WTC11 (cell line): Measurements from ENCODE around the gene ILF2. TPM values are rescaled to one million over a fixed set of nuclear protein-coding genes. Genes with fewer than 3 reads are reported as not detected.
A peak's percentile ranks its signal among the peaks of the same experiment; 100 is the strongest.

Source experiments
- ATAC-seq: fragments of 200-7000 bp; cut with Tn5 transposase; 2 replicates; pipeline ENCODE4 v1.10.0; 2021; ENCODE audit warnings: mild to moderate bottlenecking, moderate library complexity
- CTCF ChIA-PET: fragments of 300-600 bp; sonication (Branson Sonifier 250); formaldehyde crosslinking; loops from one replicate; lab custom pipeline; 2021; ENCODE audit warnings: antibody characterized with exemption; lab: Charles Lee
- POLR2A ChIA-PET: fragments of 350-600 bp; sonication (Branson Sonifier 250); formaldehyde crosslinking; loops from one replicate; lab custom pipeline; 2021; ENCODE audit warnings: antibody characterized with exemption; lab: Charles Lee
- DNase-seq: peaks from one replicate; pipeline ENCODE4 v3.0.0; 2021; ENCODE audit warnings: low spot score
- H3K27ac Mint-ChIP-seq: 2 replicates; pipeline ENCODE4 v1.8.0; 2021; ENCODE audit warnings: mixed read lengths
- H3K27me3 Mint-ChIP-seq: 2 replicates; pipeline ENCODE4 v1.8.0; 2021; ENCODE audit warnings: low read depth, mild to moderate bottlenecking, moderate library complexity, mixed read lengths
- H3K36me3 Mint-ChIP-seq: 2 replicates; pipeline ENCODE4 v1.8.0; 2021; ENCODE audit warnings: mixed read lengths
- H3K4me1 Mint-ChIP-seq: 2 replicates; pipeline ENCODE4 v1.8.0; 2022; ENCODE audit warnings: mixed read lengths
- H3K4me3 Mint-ChIP-seq: 2 replicates; pipeline ENCODE4 v1.8.0; 2021; ENCODE audit warnings: mild to moderate bottlenecking, moderate library complexity, mixed read lengths
- H3K9me3 Mint-ChIP-seq: 2 replicates; pipeline ENCODE4 v1.8.0; 2021; ENCODE audit warnings: mixed read lengths
- CREM ChIP-seq: sonication (generic); formaldehyde crosslinking; IDR thresholded peaks from 2 replicates; pipeline ENCODE4 v1.8.1; 2022; ENCODE audit warnings: mild to moderate bottlenecking, missing genetic modification reagents, moderate library complexity
- FOXK1 ChIP-seq: sonication (generic); formaldehyde crosslinking; IDR thresholded peaks from 2 replicates; pipeline ENCODE4 v1.8.0; 2022; ENCODE audit warnings: mild to moderate bottlenecking, moderate library complexity, missing genetic modification reagents
- GRHL2 ChIP-seq: fragments of 250-450 bp; sonication (Bioruptor Pico); IDR thresholded peaks from 2 replicates; pipeline ENCODE4 v1.8.0; 2022; ENCODE audit warnings: mild to moderate bottlenecking, moderate library complexity; ENCODE audit not compliant: insufficient replicate concordance, severe bottlenecking
- JUN ChIP-seq: sonication (generic); formaldehyde crosslinking; IDR thresholded peaks from 2 replicates; pipeline ENCODE4 v1.8.0; 2023; ENCODE audit warnings: mild to moderate bottlenecking, missing genetic modification reagents
- NFYB ChIP-seq: sonication (generic); formaldehyde crosslinking; conservative IDR thresholded peaks from 2 replicates; pipeline ENCODE4 v1.8.0; 2022; ENCODE audit warnings: low read depth, missing genetic modification reagents
- RELA ChIP-seq: sonication (generic); formaldehyde crosslinking; IDR thresholded peaks from 2 replicates; pipeline ENCODE4 v1.8.1; 2022; ENCODE audit warnings: missing genetic modification reagents, mild to moderate bottlenecking, borderline replicate concordance
- RORB ChIP-seq: fragments of 250-450 bp; sonication (Bioruptor Pico); IDR thresholded peaks from 2 replicates; pipeline ENCODE4 v1.9.0; 2021; ENCODE audit warnings: mild to moderate bottlenecking
- SMAD4 ChIP-seq: sonication (generic); formaldehyde crosslinking; IDR thresholded peaks from 2 replicates; pipeline ENCODE4 v1.8.0; 2022; ENCODE audit warnings: mild to moderate bottlenecking, missing genetic modification reagents
- SOX15 ChIP-seq: fragments of 250-450 bp; sonication (Bioruptor Pico); IDR thresholded peaks from 2 replicates; pipeline ENCODE4 v1.9.0; 2021; ENCODE audit warnings: mild to moderate bottlenecking
- SP1 ChIP-seq: sonication (generic); formaldehyde crosslinking; conservative IDR thresholded peaks from 2 replicates; pipeline ENCODE4 v1.8.1; 2022; ENCODE audit warnings: missing genetic modification reagents
- TEAD1 ChIP-seq: sonication (generic); formaldehyde crosslinking; IDR thresholded peaks from 2 replicates; pipeline ENCODE4 v1.8.0; 2022; ENCODE audit warnings: mild to moderate bottlenecking, missing genetic modification reagents
- ZNF317 ChIP-seq: sonication (generic); formaldehyde crosslinking; IDR thresholded peaks from 2 replicates; pipeline ENCODE4 v1.8.1; 2023; ENCODE audit warnings: low read depth, mild to moderate bottlenecking, moderate library complexity, missing genetic modification reagents, borderline replicate concordance
- ZNF396 ChIP-seq: fragments of 250-450 bp; sonication (Bioruptor Pico); IDR thresholded peaks from 2 replicates; pipeline ENCODE4 v1.8.0; 2021; ENCODE audit warnings: mild to moderate bottlenecking, moderate library complexity, borderline replicate concordance
- total RNA-seq: library from RNA; stranded (reverse); gene quantifications from 3 replicates; pipeline ENCODE4 v1.2.3, GENCODE V29; 2021
- TF ChIP-seq, protein P1 (sequence below): sonication (generic); formaldehyde crosslinking; IDR thresholded peaks from 2 replicates; pipeline ENCODE4 v1.8.0; 2023; ENCODE audit warnings: mild to moderate bottlenecking, missing genetic modification reagents
- TF ChIP-seq, protein P2 (sequence below): sonication (generic); formaldehyde crosslinking; IDR thresholded peaks from 2 replicates; pipeline ENCODE4 v1.8.1; 2022; ENCODE audit warnings: low read depth, missing genetic modification reagents, borderline replicate concordance
- TF ChIP-seq, protein P3 (sequence below): sonication (generic); formaldehyde crosslinking; IDR thresholded peaks from 2 replicates; pipeline ENCODE4 v1.8.1; 2023; ENCODE audit warnings: mild to moderate bottlenecking, missing genetic modification reagents
- TF ChIP-seq, protein P4 (sequence below): fragments of 250-450 bp; sonication (Bioruptor Pico); IDR thresholded peaks from 2 replicates; pipeline ENCODE4 v1.8.0; 2021; ENCODE audit warnings: mild to moderate bottlenecking
- TF ChIP-seq, protein P5 (sequence below): sonication (generic); formaldehyde crosslinking; IDR thresholded peaks from 2 replicates; pipeline ENCODE4 v1.8.0; 2023; ENCODE audit warnings: missing genetic modification reagents, mild to moderate bottlenecking, borderline replicate concordance
- TF ChIP-seq, protein P6 (sequence below): sonication (generic); formaldehyde crosslinking; IDR thresholded peaks from 2 replicates; pipeline ENCODE4 v1.8.1; 2023; ENCODE audit warnings: mild to moderate bottlenecking, missing genetic modification reagents

Gene ILF2
- total RNA-seq, 1 experiment from 2014 or later = 337 TPM

DNA sequence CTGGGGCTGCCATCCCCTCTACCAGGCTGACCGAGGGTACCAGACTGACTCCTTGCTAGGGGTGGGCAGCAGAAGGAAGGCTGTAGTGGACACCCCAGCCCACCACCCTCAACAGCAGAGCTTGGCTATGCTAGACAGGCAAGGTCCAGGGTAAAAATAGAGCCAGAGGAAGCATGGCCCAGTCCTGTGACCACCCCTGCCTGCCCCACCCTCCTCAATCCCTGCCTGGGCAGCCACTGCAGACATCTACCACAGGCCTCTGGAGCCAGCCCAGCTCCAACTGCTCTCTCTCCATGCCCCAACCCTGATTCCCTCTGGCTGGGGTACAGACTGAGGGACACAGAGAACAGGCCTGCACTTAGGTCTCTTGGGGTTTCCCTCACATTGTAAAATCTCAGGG, 40.8 kb downstream of the ILF2 start (continued):
- TF ChIP-seq, protein P1, sequence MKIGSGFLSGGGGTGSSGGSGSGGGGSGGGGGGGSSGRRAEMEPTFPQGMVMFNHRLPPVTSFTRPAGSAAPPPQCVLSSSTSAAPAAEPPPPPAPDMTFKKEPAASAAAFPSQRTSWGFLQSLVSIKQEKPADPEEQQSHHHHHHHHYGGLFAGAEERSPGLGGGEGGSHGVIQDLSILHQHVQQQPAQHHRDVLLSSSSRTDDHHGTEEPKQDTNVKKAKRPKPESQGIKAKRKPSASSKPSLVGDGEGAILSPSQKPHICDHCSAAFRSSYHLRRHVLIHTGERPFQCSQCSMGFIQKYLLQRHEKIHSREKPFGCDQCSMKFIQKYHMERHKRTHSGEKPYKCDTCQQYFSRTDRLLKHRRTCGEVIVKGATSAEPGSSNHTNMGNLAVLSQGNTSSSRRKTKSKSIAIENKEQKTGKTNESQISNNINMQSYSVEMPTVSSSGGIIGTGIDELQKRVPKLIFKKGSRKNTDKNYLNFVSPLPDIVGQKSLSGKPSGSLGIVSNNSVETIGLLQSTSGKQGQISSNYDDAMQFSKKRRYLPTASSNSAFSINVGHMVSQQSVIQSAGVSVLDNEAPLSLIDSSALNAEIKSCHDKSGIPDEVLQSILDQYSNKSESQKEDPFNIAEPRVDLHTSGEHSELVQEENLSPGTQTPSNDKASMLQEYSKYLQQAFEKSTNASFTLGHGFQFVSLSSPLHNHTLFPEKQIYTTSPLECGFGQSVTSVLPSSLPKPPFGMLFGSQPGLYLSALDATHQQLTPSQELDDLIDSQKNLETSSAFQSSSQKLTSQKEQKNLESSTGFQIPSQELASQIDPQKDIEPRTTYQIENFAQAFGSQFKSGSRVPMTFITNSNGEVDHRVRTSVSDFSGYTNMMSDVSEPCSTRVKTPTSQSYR (CRISPR knock-in tag) = no peak
- no peak for TF ChIP-seq FOXK1 (CRISPR knock-in tag)
- TF ChIP-seq GRHL2 (CRISPR knock-in tag) = no peak
- TF ChIP-seq, protein P2, sequence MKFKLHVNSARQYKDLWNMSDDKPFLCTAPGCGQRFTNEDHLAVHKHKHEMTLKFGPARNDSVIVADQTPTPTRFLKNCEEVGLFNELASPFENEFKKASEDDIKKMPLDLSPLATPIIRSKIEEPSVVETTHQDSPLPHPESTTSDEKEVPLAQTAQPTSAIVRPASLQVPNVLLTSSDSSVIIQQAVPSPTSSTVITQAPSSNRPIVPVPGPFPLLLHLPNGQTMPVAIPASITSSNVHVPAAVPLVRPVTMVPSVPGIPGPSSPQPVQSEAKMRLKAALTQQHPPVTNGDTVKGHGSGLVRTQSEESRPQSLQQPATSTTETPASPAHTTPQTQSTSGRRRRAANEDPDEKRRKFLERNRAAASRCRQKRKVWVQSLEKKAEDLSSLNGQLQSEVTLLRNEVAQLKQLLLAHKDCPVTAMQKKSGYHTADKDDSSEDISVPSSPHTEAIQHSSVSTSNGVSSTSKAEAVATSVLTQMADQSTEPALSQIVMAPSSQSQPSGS (CRISPR knock-in tag) = no peak
- no peak for TF ChIP-seq CREM (CRISPR knock-in tag)
- TF ChIP-seq SOX15 (CRISPR knock-in tag) = no peak
- no peak for TF ChIP-seq JUN (CRISPR knock-in tag)
- TF ChIP-seq, protein P3, sequence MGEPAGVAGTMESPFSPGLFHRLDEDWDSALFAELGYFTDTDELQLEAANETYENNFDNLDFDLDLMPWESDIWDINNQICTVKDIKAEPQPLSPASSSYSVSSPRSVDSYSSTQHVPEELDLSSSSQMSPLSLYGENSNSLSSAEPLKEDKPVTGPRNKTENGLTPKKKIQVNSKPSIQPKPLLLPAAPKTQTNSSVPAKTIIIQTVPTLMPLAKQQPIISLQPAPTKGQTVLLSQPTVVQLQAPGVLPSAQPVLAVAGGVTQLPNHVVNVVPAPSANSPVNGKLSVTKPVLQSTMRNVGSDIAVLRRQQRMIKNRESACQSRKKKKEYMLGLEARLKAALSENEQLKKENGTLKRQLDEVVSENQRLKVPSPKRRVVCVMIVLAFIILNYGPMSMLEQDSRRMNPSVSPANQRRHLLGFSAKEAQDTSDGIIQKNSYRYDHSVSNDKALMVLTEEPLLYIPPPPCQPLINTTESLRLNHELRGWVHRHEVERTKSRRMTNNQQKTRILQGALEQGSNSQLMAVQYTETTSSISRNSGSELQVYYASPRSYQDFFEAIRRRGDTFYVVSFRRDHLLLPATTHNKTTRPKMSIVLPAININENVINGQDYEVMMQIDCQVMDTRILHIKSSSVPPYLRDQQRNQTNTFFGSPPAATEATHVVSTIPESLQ (CRISPR knock-in tag) = no peak

DNA sequence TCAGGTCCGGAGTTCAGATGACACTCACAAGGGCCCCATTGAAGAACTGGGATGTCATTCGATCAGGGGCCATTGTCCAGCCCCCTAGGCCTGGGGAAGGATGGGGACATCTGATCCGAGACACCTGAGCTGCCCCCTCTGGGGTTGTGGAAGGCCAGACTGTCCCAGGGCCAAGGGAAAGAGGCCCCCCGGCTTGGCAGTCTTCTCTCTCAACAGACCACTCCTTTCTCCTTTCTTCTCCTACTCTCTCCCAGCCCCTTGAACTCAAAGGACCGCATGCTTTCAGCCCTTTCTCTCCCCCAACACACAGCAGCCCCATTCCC, 41.5 kb downstream of the ILF2 start:
- H3K36me3 Mint-ChIP-seq = peaks cover 15% of the 10 kb centered on the region
- no peaks in the 10 kb centered on the region for H3K27me3 Mint-ChIP-seq
- H3K4me3 Mint-ChIP-seq = no peak overlapping the region
- H3K4me1 Mint-ChIP-seq = peaks cover 45% of the 10 kb centered on the region
- DNase-seq = no peak
- TF ChIP-seq RORB (CRISPR knock-in tag) = no peak
- TF ChIP-seq, protein P4, sequence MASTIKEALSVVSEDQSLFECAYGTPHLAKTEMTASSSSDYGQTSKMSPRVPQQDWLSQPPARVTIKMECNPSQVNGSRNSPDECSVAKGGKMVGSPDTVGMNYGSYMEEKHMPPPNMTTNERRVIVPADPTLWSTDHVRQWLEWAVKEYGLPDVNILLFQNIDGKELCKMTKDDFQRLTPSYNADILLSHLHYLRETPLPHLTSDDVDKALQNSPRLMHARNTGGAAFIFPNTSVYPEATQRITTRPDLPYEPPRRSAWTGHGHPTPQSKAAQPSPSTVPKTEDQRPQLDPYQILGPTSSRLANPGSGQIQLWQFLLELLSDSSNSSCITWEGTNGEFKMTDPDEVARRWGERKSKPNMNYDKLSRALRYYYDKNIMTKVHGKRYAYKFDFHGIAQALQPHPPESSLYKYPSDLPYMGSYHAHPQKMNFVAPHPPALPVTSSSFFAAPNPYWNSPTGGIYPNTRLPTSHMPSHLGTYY (CRISPR knock-in tag) = no peak
- no peak for TF ChIP-seq ZNF396 (CRISPR knock-in tag)
- no peak for TF ChIP-seq SMAD4 (CRISPR knock-in tag)
- TF ChIP-seq ZNF317 (CRISPR knock-in tag) = no peak
- no peak for TF ChIP-seq JUN (CRISPR knock-in tag)
- no peak for TF ChIP-seq RELA (CRISPR knock-in tag)
- TF ChIP-seq NFYB (CRISPR knock-in tag) = no peak
- no peak for TF ChIP-seq SP1 (CRISPR knock-in tag)
- TF ChIP-seq, protein P5, sequence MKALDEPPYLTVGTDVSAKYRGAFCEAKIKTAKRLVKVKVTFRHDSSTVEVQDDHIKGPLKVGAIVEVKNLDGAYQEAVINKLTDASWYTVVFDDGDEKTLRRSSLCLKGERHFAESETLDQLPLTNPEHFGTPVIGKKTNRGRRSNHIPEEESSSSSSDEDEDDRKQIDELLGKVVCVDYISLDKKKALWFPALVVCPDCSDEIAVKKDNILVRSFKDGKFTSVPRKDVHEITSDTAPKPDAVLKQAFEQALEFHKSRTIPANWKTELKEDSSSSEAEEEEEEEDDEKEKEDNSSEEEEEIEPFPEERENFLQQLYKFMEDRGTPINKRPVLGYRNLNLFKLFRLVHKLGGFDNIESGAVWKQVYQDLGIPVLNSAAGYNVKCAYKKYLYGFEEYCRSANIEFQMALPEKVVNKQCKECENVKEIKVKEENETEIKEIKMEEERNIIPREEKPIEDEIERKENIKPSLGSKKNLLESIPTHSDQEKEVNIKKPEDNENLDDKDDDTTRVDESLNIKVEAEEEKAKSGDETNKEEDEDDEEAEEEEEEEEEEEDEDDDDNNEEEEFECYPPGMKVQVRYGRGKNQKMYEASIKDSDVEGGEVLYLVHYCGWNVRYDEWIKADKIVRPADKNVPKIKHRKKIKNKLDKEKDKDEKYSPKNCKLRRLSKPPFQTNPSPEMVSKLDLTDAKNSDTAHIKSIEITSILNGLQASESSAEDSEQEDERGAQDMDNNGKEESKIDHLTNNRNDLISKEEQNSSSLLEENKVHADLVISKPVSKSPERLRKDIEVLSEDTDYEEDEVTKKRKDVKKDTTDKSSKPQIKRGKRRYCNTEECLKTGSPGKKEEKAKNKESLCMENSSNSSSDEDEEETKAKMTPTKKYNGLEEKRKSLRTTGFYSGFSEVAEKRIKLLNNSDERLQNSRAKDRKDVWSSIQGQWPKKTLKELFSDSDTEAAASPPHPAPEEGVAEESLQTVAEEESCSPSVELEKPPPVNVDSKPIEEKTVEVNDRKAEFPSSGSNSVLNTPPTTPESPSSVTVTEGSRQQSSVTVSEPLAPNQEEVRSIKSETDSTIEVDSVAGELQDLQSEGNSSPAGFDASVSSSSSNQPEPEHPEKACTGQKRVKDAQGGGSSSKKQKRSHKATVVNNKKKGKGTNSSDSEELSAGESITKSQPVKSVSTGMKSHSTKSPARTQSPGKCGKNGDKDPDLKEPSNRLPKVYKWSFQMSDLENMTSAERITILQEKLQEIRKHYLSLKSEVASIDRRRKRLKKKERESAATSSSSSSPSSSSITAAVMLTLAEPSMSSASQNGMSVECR (CRISPR knock-in tag) = no peak
- TF ChIP-seq, protein P6, sequence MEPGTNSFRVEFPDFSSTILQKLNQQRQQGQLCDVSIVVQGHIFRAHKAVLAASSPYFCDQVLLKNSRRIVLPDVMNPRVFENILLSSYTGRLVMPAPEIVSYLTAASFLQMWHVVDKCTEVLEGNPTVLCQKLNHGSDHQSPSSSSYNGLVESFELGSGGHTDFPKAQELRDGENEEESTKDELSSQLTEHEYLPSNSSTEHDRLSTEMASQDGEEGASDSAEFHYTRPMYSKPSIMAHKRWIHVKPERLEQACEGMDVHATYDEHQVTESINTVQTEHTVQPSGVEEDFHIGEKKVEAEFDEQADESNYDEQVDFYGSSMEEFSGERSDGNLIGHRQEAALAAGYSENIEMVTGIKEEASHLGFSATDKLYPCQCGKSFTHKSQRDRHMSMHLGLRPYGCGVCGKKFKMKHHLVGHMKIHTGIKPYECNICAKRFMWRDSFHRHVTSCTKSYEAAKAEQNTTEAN (CRISPR knock-in tag) = no peak
- TF ChIP-seq SOX15 (CRISPR knock-in tag) = no peak
- no peak for TF ChIP-seq TEAD1 (CRISPR knock-in tag)
- peak overlapping the region; percentile 79 for H3K27ac Mint-ChIP-seq
- ChIA-PET POLR2A (interaction anchor here (1.0 kb wide), 1 partner anchor 17 kb away, joined by 3 read pairs; the partner anchor contains the start of gene S100A16), CTCF (interaction anchor here (0.8 to 5.1 kb wide), 7 partner anchors 13 to 276 kb away, joined by 3 to 230 read pairs (median 29); partner anchors contain the start of genes S100A14, S100A16 and S100A6)
- ATAC-seq = no peak
- no peaks in the 10 kb centered on the region; the same call in 1 of the 2 replicates for H3K9me3 Mint-ChIP-seq
